Heart left ventricle (tissue), 16 donors: ENCODE data around the gene PRODH. TPM values are rescaled to one million over a fixed set of nuclear protein-coding genes. Genes with fewer than 3 reads are reported as not detected.
"Not testable (repeated sequence)": the region's sequence is repeated elsewhere in the genome, so short reads cannot be mapped to it uniquely, and the experiment has no call there.

ENCODE experiments used
- ATAC-seq, 4 donors: fragments of 200-7000 bp; cut with Tn5 transposase; one replicate each; pipeline ENCODE4 v1.9.1; 2020 to 2022; ENCODE audit warnings: moderate library complexity in 4 of 4, mild to moderate bottlenecking in 3 of 4, moderate number of reproducible peaks in 1 of 4
- DNase-seq, 5 donors: peaks; one replicate each; pipeline ENCODE4 v3.0.0-alpha.2; 2020
- H3K27ac ChIP-seq, 12 donors: fragments of 200-600 bp; sonication (generic) in 4 of 12; one replicate each; pipeline versions ENCODE4 v1.5.0 to v1.8.0; 2016 to 2022; ENCODE audit warnings: mild to moderate bottlenecking in 2 of 12
- H3K27me3 ChIP-seq, 9 donors: fragments of 200-600 bp; sonication (generic) in 2 of 9; one replicate each; pipeline versions ENCODE4 v1.5.1 to v1.8.0; 2016 to 2022; ENCODE audit warnings: mild to moderate bottlenecking in 3 of 9
- H3K36me3 ChIP-seq, 9 donors: fragments of 200-600 bp; sonication (generic) in 2 of 9; one replicate each; pipeline versions ENCODE4 v1.5.0 to v1.8.0; 2018 to 2022; ENCODE audit warnings: mild to moderate bottlenecking in 2 of 9
- H3K4me1 ChIP-seq, 12 donors: fragments of 200-600 bp; sonication (generic) in 4 of 12; one replicate each; pipeline versions ENCODE4 v1.5.0 to v1.8.0; 2016 to 2022; ENCODE audit warnings: mild to moderate bottlenecking in 3 of 12
- H3K4me3 ChIP-seq, 12 donors: fragments of 200-600 bp; sonication (generic) in 4 of 12; one replicate each; pipeline versions ENCODE4 v1.5.0 to v1.8.0; 2017 to 2022; ENCODE audit warnings: mild to moderate bottlenecking in 9 of 12, moderate library complexity in 4 of 12
- H3K9me3 ChIP-seq, 12 donors: fragments of 200-600 bp; sonication (generic) in 4 of 12; one replicate each; pipeline versions ENCODE4 v1.5.0 to v1.8.0; 2016 to 2022; ENCODE audit warnings: mild to moderate bottlenecking in 1 of 12
- POLR2A ChIP-seq, 2 donors: fragments of 450-650 bp; IDR thresholded peaks; one replicate each; pipeline ENCODE4 v1.6.1; 2017; ENCODE audit warnings: antibody characterized with exemption in 2 of 2, mild to moderate bottlenecking in 2 of 2, moderate library complexity in 2 of 2
- WGBS, 4 donors: extraction: QIAGEN DNeasy Blood & Tissue Kit in 2 of 4; methylation state at CpG; one replicate each; pipeline versions ENCODE4 v1.1.5 to v1.1.7; 2013 to 2018; 5-methylcytosine and 5-hydroxymethylcytosine counted together
- intact Hi-C, 10 donors: fragments of 100-400 bp; cut with DNase I; formaldehyde crosslinking; loops; one replicate each; pipeline versions ENCODE4 v1.11.1 to v1.14.2; 2022
- polyA plus RNA-seq, 2 donors: library from polyadenylated mRNA; stranded (reverse); fragments of 200-250 nt; gene quantifications; one replicate each; pipeline ENCODE4 v1.2.3, GENCODE V29; 2013
- total RNA-seq, 9 donors: library from RNA; depleted of rRNA in 2 of 9; stranded (reverse); fragments of >200 nt in 2 of 9; fragmentation: NEBNext Ultra II Directional in 3 of 9; extraction: Animal tissue kit (Norgen Biotek cat#: 25700) in 3 of 9; gene quantifications; one replicate each; pipeline versions ENCODE4 v1.1.0 to v1.2.4, GENCODE V29; 2016 to 2023
- TF ChIP-seq, protein P1 (sequence below), 12 donors: fragments of 200-600 bp; sonication (generic) in 4 of 12; IDR thresholded peaks; one replicate each; pipeline versions ENCODE4 v1.5.0 to v1.8.0; 2018 to 2022; ENCODE audit warnings: antibody characterized with exemption in 12 of 12, mild to moderate bottlenecking in 5 of 12
- donor health status: ischemic (EF 13 %, LVEDD 7.1; RV severe dilation, severe dysfunction).
- donor health status: healthy with polysubstance abuse.
- donor health status: DM: no; HTN: yes; CAD: no.
- donor health status: DM: no; HTN: no; CAD: no.
- donor health status: ischemic (EF 25% LVEDD 6.9; RV normal size, moderate dysfunction).
- donor health status: ischemic (EF 25% LVEDD 5.7; RV mildly dilated, moderate dysfunction).
- donor health status: healthy.
- donor health status: DM: yes; HTN: yes; CAD: no.
- donor health status: ischemic (EF 35%, LVEDD 5.7; RV mildly dilated, moderate dysfunction).
- donor health status: nonischemic (EF 11% LVEDD 7.7; RV severe dilation, severe dysfunction).
- donor health status: DM: yes; HTN: yes; CAD: no.
- donor health status: PGD.
- donor health status: ischemic (EF 29% LVEDD 5.4; RV normal size, mild dysfunction).
- donor health status: nonischemic (EF 23%, LVEDD 6.1; RV moderate dilation, normal function).

PRODH gene
- total and polyA plus RNA-seq, 11 donors = 3.3 to 25.0 (median 7.5) TPM

DNA sequence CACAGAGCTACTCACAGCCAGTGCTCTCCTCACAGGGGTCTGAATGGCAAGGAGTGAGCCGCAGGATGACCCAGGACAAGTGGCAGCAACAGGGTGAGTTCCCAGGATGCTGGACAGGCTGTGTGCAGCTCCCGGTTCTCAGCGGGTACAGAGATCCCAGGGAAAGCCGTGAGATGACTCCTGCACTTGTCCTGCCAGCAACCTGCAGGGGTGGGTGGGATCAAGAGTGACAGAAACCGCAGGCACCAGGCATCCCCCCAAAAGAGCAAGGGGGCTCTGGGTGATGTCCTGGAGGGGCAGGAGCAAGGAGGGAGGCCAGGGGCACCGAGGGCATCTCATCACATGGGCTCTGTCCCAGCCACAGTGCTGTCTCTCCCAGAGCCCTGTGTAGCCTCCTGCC is 15.9 kb upstream of the PRODH start:
- 67 to 77% (median 73%) methylated on average over 5 to 6 of the region's 6 CpGs for WGBS, 4 donors
- DNase-seq = peak in 3 of 5 donors; percentile 3 to 25 (median 7)

GRCh38 chr22:18950141-18950540 is 14.0 kb upstream of the PRODH start:
- intact Hi-C loops = loop anchor here in 1 of 10 donors (10.0 kb wide), 1 partner anchor 525 kb away; the partner anchor contains the start of genes CDC45 and UFD1
- TF ChIP-seq, protein P1, sequence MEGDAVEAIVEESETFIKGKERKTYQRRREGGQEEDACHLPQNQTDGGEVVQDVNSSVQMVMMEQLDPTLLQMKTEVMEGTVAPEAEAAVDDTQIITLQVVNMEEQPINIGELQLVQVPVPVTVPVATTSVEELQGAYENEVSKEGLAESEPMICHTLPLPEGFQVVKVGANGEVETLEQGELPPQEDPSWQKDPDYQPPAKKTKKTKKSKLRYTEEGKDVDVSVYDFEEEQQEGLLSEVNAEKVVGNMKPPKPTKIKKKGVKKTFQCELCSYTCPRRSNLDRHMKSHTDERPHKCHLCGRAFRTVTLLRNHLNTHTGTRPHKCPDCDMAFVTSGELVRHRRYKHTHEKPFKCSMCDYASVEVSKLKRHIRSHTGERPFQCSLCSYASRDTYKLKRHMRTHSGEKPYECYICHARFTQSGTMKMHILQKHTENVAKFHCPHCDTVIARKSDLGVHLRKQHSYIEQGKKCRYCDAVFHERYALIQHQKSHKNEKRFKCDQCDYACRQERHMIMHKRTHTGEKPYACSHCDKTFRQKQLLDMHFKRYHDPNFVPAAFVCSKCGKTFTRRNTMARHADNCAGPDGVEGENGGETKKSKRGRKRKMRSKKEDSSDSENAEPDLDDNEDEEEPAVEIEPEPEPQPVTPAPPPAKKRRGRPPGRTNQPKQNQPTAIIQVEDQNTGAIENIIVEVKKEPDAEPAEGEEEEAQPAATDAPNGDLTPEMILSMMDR (IDR thresholded peaks at IDR 0.05) = no peak
- TF ChIP-seq POLR2A (IDR thresholded peaks at IDR 0.05) = no peak
- Histone ChIP-seq H3K4me1 (no peaks in the 10 kb centered on the region), H3K27ac (no peak overlapping the region), H3K27me3 (peaks cover 0 to 20% (median 0%) of the 10 kb centered on the region in 9 donors), H3K36me3 (no peaks in the 10 kb centered on the region), H3K9me3 (no peaks in the 10 kb centered on the region), H3K4me3 (no peak overlapping the region)
- peak in 1 of 5 donors; percentile 22 for DNase-seq
- ATAC-seq = no peak
- 76 to 87% (median 83%) methylated on average over 5 of the region's 5 CpGs for WGBS, 4 donors

More for the DNA sequence above, 15.9 kb upstream of the PRODH start:
- H3K27ac ChIP-seq = no peak overlapping the region
- H3K36me3 ChIP-seq = no peaks in the 10 kb centered on the region
- H3K4me3 ChIP-seq = no peak overlapping the region
- ATAC-seq = no peak
- no peaks in the 10 kb centered on the region for H3K9me3 ChIP-seq
- H3K4me1 ChIP-seq = no peaks in the 10 kb centered on the region
- intact Hi-C loops = loop anchor here in 1 of 10 donors (10.0 kb wide), 1 partner anchor 523 kb away; the partner anchor contains the start of genes CDC45 and UFD1
- peaks cover 0 to 20% (median 0%) of the 10 kb centered on the region in 9 donors for H3K27me3 ChIP-seq
- TF ChIP-seq POLR2A (IDR thresholded peaks at IDR 0.05) = no peak
- TF ChIP-seq, protein P1 (IDR thresholded peaks at IDR 0.05) = no peak

DNA sequence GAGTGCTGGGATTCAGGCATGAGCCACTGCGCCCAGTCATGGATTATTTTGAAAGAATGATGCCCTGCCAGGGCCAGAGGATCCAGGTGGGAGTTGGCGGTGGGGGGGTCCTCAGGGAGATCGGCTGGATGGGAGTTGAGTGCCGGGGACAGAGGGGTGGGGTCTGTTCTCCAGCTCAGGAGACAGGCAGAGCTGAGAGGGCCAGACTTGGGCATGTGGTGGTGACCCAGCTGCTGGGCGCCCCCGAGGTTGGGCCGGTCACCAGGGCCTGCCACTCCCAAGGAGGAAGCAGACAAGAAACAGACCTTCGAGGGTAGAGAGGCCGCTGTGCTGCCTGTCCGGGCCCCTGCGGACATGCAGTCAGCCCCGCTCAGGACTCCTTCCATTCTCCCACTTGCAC is 11.8 kb upstream of the PRODH start:
- peaks cover 0 to 20% (median 0%) of the 10 kb centered on the region in 9 donors for H3K27me3 ChIP-seq
- DNase-seq = peak in 3 of 5 donors; percentile 1 to 14 (median 2)
- no peaks in the 10 kb centered on the region for H3K9me3 ChIP-seq
- no peak for ATAC-seq
- TF ChIP-seq, protein P1 (IDR thresholded peaks at IDR 0.05) = no peak
- no peak for TF ChIP-seq POLR2A (IDR thresholded peaks at IDR 0.05)
- H3K4me3 ChIP-seq = no peak overlapping the region
- H3K36me3 ChIP-seq = no peaks in the 10 kb centered on the region
- H3K4me1 ChIP-seq = no peaks in the 10 kb centered on the region
- no peak overlapping the region for H3K27ac ChIP-seq
- 59 to 68% (median 61%) methylated on average over 12 of the region's 12 CpGs for WGBS, 4 donors
- intact Hi-C loops = no loop called here

GRCh38 chr22:18947105-18947504 is 11.0 kb upstream of the PRODH start:
- H3K9me3 ChIP-seq, H3K4me1 ChIP-seq, H3K27ac ChIP-seq, H3K36me3 ChIP-seq, H3K4me3 ChIP-seq, intact Hi-C loops, ATAC-seq: not testable (repeated sequence)
- peaks cover 0 to 20% (median 0%) of the 10 kb centered on the region in 9 donors for H3K27me3 ChIP-seq
- peak in 1 of 5 donors; percentile 3 for DNase-seq
- 38 to 77% (median 58%) methylated on average over 3 to 6 of the region's 9 CpGs for WGBS, 4 donors

GRCh38 chr22:18938691-18939090 is 2.6 kb upstream of the PRODH start:
- DNase-seq, intact Hi-C loops, H3K4me3 ChIP-seq, H3K9me3 ChIP-seq, ATAC-seq, H3K36me3 ChIP-seq, H3K4me1 ChIP-seq, H3K27ac ChIP-seq, H3K27me3 ChIP-seq: not testable (repeated sequence)
- 35 to 60% (median 51%) methylated on average over 1 to 5 of the region's 8 CpGs; no CpG with 5 or more reads in 1 of the 4 donors for WGBS, 4 donors

DNA sequence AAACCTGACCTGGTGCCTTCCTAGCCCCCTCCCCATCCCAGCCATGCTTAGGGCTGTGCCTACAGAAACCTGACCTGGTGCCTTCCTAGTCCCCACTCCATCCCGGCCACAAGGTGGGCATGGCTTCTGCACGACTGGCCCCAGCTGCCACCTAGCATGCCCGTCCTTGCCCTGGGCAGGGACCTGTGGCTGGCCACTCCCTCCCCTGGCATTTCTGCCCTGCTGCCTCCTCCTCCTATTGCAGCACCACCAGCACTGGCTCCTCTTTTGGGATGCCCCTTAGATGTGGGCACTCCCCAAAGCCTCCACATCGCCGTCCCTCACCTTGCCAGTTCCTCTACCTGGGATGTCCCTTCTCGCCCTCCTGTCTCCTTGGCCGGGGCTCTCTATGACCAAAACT is 1.4 kb downstream of the PRODH start:
- not testable (repeated sequence) for ATAC-seq
- no CpG with 5 or more reads among the region's 7 CpGs for WGBS, 4 donors

More for the DNA sequence above, 1.4 kb downstream of the PRODH start:
- intact Hi-C loops, H3K9me3 ChIP-seq, H3K36me3 ChIP-seq, H3K27ac ChIP-seq, DNase-seq, H3K4me1 ChIP-seq, H3K27me3 ChIP-seq, H3K4me3 ChIP-seq: not testable (repeated sequence)
